Spleen (tissue), 7 donors: ENCODE results near the gene RBFOX1.

ENCODE experiments used
- POLR2A ChIP-seq, 3 donors: fragments of 450-650 bp; IDR thresholded peaks; one replicate each; pipeline ENCODE4 v1.5.1; 2017; ENCODE audit warnings: antibody characterized with exemption in 3 of 3, mild to moderate bottlenecking in 1 of 3
- TF ChIP-seq, protein P1 (sequence below), 11 experiments: fragments of 200-600 bp in 7 of 11; fragments of 450-650 bp in 4 of 11; sonication (generic) in 4 of 11; IDR thresholded peaks in 8 of 11; conservative IDR thresholded peaks in 3 of 11; 1 replicate in 7 of 11; 2 replicates in 4 of 11; pipeline versions ENCODE4 v1.4.0 to v1.8.0; 2016 to 2021; ENCODE audit warnings: antibody characterized with exemption in 11 of 11, inconsistent platforms in 4 of 11, mild to moderate bottlenecking in 1 of 11
- donor health status: DM: no; HTN: no; CAD: no; lungs with moderate emphysema.
- donor health status: DM: no; HTN: no; CAD: no.
- donor health status: DM: no; HTN: no; CAD: no.

DNA sequence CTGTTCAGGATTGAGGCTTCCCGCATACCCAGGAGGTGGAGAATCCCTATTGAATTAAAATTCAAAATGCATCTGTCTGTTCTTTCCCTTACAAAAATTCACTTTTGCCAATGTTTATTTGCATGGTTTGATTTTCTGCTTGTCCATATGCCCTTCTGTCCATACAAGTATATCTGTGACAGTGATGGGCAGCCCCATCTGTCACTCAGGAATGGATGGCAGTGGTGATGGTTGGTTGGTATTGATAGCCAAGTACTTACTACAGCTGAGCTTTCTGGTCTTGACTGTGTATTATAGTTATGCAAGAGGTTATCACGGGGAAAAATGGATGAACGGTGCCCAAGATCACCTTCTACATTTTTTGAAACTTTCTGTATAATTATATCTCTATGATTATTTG lies 171.0 kb downstream of the RBFOX1 start:
- no peak for TF ChIP-seq POLR2A (IDR thresholded peaks at IDR 0.05)
- TF ChIP-seq, protein P1, sequence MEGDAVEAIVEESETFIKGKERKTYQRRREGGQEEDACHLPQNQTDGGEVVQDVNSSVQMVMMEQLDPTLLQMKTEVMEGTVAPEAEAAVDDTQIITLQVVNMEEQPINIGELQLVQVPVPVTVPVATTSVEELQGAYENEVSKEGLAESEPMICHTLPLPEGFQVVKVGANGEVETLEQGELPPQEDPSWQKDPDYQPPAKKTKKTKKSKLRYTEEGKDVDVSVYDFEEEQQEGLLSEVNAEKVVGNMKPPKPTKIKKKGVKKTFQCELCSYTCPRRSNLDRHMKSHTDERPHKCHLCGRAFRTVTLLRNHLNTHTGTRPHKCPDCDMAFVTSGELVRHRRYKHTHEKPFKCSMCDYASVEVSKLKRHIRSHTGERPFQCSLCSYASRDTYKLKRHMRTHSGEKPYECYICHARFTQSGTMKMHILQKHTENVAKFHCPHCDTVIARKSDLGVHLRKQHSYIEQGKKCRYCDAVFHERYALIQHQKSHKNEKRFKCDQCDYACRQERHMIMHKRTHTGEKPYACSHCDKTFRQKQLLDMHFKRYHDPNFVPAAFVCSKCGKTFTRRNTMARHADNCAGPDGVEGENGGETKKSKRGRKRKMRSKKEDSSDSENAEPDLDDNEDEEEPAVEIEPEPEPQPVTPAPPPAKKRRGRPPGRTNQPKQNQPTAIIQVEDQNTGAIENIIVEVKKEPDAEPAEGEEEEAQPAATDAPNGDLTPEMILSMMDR (IDR thresholded peaks at IDR 0.05 in 8 of 11, conservative IDR thresholded peaks at IDR 0.05 in 3 of 11): no peak
